ENCODE data around the gene AMIGO2.
"Not testable (repeated sequence)": the region's sequence is repeated elsewhere in the genome, so short reads cannot be mapped to it uniquely, and the experiment has no call there.

AMIGO2 gene

GRCh38 chr12:47067771-47068431 lies 11.9 kb downstream of the AMIGO2 start:
- TF ChIP-seq, protein P1, sequence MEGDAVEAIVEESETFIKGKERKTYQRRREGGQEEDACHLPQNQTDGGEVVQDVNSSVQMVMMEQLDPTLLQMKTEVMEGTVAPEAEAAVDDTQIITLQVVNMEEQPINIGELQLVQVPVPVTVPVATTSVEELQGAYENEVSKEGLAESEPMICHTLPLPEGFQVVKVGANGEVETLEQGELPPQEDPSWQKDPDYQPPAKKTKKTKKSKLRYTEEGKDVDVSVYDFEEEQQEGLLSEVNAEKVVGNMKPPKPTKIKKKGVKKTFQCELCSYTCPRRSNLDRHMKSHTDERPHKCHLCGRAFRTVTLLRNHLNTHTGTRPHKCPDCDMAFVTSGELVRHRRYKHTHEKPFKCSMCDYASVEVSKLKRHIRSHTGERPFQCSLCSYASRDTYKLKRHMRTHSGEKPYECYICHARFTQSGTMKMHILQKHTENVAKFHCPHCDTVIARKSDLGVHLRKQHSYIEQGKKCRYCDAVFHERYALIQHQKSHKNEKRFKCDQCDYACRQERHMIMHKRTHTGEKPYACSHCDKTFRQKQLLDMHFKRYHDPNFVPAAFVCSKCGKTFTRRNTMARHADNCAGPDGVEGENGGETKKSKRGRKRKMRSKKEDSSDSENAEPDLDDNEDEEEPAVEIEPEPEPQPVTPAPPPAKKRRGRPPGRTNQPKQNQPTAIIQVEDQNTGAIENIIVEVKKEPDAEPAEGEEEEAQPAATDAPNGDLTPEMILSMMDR (IDR thresholded peaks at IDR 0.05; ENCODE audit: control insufficient read depth, insufficient read depth, low read depth, low read length, missing control alignments), result no peak
- H3K4me3 ChIP-seq (ENCODE audit: control insufficient read depth, low read depth, low read length), result no peak overlapping the region
- DNase-seq (ENCODE audit: low read depth), result no peak

- TF ChIP-seq, protein P1 (IDR thresholded peaks at IDR 0.05; ENCODE audit: control insufficient read depth, insufficient read depth, low read depth, low read length, missing control alignments), result no peak
- no peak for DNase-seq (ENCODE audit: low read depth)
- no peak overlapping the region for H3K4me3 ChIP-seq (ENCODE audit: control insufficient read depth, low read depth, low read length)
Observed at GRCh38 chr12:47067176-47067575, 12.6 kb downstream of the AMIGO2 start.

DNA sequence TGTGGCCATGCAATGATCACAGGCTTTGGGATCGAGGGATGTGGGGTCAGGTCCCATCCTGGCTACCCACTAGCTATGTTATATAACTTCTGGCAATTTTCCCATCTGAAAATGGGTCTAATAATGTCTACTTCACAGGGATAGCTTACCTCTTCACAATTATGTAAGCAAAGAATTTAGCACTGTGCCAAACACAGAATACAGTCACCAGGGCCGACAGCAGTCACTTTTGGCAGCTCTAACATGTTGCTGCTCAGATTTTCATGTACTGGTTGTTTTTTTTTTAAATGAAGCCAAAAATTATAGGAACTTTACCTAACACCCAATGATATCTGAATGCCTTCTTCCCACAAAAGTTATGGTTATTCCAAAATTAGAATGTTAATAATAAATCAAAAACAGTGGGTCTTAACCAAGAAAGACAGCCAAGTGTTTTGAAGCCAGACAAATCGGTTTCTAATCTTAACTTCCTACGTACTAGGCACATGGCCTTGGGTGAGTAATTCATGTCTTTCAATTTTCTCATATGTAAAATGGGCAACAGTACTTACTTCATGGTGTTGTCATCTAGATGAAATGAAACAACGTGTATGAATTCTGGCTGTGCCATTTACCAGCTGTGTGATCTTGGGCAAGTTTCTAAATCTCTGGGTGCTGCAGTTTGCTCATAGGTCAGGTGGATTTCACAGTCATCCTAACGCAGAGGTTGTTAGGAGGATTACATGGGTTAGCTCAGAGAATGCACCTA lies 13.3 kb downstream of the AMIGO2 start:
- H3K4me3 ChIP-seq (ENCODE audit: control insufficient read depth, low read depth, low read length), result no peak overlapping the region
- no peak for DNase-seq (ENCODE audit: low read depth)
- TF ChIP-seq, protein P1 (IDR thresholded peaks at IDR 0.05; ENCODE audit: control insufficient read depth, insufficient read depth, low read depth, low read length, missing control alignments), result no peak

- DNase-seq (ENCODE audit: low read depth), result no peak
- TF ChIP-seq, protein P1 (IDR thresholded peaks at IDR 0.05; ENCODE audit: control insufficient read depth, insufficient read depth, low read depth, low read length, missing control alignments), result no peak
- H3K4me3 ChIP-seq (ENCODE audit: control insufficient read depth, low read depth, low read length), result no peak overlapping the region
Observed at GRCh38 chr12:47065546-47065945, 14.2 kb downstream of the AMIGO2 start.

DNA sequence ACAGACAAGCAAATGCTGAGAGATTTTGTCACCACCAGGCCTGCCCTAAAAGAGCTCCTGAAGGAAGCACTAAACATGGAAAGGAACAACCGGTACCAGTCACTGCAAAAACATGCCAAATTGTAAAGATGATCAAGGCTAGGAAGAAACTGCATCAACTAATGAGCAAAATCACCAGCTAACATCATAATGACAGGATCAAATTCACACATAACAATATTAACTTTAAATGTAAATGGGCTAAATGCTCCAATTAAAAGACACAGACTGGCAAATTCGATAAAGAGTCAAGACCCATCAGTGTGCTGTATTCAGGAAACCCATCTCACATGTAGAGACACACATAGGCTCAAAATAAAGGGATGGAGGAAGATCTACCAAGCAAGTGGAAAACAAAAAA lies 21.1 kb downstream of the AMIGO2 start:
- H3K4me3 ChIP-seq (ENCODE audit: control insufficient read depth, low read depth, low read length); DNase-seq (ENCODE audit: low read depth): not testable (repeated sequence)

- H3K4me3 ChIP-seq (ENCODE audit: control insufficient read depth, low read depth, low read length); DNase-seq (ENCODE audit: low read depth): not testable (repeated sequence)
Observed at GRCh38 chr12:47056944-47057343, 22.8 kb downstream of the AMIGO2 start.

DNA sequence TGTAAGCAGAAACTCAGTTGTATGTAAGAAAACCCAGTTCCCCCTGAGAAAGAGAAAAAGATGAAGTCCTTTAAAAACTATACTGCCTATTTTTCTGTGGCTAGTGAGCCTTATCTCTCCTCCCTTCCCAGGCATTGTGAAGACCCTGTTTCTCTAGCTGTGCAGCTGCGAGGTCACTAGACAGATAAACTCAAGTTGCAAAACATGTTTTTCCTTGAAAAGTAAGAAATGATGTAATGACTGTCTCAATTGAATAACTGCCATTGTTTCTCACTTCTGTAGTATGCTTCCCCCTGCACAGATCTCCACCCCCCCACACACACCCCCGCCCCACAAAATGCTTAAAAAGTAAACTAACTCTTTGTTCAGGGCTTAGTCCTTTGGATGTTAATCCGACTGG lies 23.9 kb downstream of the AMIGO2 start:
- H3K4me3 ChIP-seq (ENCODE audit: control insufficient read depth, low read depth, low read length); DNase-seq (ENCODE audit: low read depth): not testable (repeated sequence)

- TF ChIP-seq, protein P1 (IDR thresholded peaks at IDR 0.05; ENCODE audit: control insufficient read depth, insufficient read depth, low read depth, low read length, missing control alignments), result no peak
- H3K4me3 ChIP-seq (ENCODE audit: control insufficient read depth, low read depth, low read length), result no peak overlapping the region
- DNase-seq (ENCODE audit: low read depth), result no peak
Observed at GRCh38 chr12:47054659-47055058, 25.1 kb downstream of the AMIGO2 start.
